Activated CD8-positive, alpha-beta memory T cell treated with anti-CD3 and anti-CD28 coated beads, Interleukin-2, amount 50 U/mL, for 48 hours (primary cell): Measurements from ENCODE around the gene PDE4D.

Experiments used
- DNase-seq: peaks from one replicate; pipeline ENCODE4 v3.0.0-alpha.2; 2020

The PDE4D gene

DNA sequence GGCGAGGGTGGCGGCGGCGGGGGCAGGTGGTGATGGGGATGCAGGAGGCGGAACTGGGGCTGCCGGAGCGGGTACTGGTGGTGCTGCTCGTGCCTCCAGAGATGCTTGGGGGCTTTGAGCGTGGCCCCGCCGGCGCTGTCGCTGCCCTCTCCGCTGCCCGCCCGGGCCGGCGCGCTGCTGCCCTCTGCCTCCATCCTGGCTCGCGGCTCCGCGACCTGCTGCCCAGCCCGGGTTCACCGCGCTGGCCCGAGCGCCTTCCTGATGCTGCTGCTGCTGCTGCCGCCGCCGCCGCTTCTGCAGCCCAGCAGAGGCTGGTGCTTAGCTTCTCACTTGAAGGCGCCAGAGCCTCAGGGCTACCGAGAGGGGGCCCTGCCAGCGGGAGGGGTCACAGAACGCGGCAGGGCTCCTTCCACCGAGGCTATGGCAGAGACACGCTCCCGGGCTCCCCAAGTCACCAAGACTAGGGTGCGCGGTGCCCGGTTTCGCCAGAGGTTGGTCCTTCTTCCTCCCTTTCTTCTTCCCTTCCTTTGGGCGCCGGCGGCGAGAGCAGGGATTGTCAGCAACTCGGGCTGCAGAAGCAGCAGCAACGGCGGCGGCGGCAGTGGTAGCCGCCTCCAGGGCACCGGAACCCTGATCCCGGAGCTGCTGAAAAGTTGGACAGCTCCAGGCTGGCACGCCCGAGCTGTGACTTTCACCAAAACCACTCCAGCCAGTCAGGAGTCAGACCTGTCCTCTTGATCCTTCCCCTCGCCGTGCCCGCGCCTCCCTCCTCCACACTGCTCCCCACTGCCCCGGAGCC lies at the start of gene PDE4D:
Gene PDE4D (minus strand): TSS at position 298 of the 799 bp plus-strand sequence.
- DNase-seq = peak; percentile 50

DNA sequence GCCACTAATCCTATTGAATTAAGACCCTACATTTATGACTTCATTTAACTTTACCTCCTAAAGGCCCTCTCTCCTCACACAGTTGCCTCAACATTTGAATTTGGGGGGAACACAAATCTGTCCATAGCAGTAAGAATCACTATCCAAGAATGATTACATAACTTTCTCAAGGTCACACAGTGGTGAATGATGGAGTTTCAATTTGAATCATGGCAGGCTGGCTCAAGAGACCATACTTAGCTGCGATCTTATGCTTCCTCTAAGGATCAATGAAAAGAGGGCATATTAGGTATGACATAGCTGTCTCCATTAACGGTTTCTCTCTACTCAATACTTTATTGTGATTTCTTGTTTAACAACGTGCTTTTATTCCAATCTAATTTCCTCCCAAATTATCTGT lies 44.1 kb upstream of the PDE4D start:
- DNase-seq = no peak

DNA sequence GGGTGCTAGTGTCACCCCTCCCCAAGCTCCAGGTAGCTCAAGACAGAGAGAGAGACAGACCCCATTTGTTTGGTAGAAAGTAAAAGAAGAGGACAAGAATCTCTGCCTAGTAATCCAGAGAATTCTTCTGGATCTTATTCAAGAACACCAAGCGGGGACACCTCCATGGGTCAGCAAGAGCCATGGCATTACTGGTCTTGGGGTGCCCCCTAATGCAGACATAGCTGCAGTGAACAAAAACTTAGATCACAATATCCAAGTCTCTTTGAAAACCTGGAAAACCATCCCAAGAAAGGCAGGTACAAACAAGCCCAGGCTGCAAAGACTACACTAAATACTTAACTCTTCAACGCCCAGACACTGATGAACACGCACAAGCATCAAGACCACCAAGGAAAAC lies 29.9 kb upstream of the PDE4D start:
- no peak for DNase-seq

DNA sequence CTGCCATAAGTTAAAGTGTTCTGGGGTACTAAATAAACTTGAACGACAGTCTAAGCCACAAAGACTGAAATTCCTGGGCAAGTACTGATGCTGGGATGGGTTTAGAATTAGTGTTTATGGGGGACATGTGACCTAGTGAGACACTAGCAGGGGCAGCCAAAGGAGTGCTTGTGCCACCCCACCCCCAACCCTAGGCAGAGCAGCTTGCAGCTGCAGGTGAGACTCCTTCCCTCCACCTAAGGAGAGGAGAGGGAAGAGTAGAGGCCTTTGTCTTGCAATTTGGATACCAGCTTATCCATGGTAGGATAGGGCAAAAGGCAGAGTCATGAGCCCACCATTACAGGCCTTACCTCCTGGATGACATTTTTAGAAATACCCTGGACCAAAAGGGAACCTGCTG lies 28.7 kb upstream of the PDE4D start:
- no peak for DNase-seq

DNA sequence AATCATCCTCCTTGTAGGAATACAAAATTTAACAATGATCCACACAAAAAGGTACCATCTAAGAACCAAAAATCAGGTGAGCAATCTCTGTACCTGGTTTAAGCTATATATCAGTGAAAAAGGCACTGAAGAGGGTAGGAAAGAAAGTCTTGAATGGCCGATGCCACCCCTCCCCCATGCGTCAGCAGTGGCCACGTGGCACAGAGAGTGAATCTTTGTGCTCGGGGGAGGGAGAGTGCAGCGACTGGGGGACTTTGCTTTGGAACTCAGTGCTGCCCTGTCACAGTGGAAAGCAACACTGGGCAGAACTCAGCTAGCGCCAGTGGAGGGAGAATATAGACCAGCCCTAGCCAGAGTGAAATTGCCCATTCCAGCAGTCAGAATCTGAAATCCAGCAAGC lies 28.3 kb upstream of the PDE4D start:
- no peak for DNase-seq

DNA sequence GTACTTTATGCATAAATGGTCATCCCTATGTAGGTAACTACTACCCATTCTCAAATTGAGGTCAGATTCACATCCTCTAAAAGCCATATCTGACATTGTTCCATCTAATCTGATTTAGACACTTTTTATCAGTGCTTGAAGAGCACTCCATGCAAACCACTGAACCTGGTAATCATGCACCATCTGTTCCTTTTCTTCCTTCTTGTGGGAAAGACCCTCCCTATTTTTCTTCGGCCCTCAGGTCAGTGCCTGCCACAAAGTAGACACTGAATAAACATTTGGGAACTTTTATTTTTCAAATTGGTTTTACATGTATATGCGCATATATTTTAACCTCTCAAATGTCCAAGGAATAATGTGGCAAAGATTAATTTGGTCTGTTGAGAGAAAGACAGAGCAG lies 26.0 kb upstream of the PDE4D start:
- DNase-seq = no peak

DNA sequence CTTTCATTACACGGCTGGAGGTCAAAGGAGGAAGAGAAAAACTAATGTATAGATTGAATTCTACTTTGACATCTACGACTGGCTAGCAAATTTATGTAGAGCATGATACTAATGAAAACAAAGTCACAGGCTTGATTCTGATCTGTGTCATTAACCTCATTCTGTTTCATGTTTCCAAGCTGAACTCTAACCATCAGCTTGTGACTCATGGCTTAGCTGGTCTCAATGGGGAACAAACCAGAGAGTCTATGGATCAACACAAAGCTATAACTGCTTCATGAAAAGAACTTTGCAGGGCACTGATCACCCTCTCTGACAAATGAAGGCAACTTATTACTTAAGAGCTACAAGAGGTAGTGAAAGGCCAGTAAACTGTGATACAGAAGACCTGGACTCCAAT lies 23.6 kb upstream of the PDE4D start:
- DNase-seq = no peak

DNA sequence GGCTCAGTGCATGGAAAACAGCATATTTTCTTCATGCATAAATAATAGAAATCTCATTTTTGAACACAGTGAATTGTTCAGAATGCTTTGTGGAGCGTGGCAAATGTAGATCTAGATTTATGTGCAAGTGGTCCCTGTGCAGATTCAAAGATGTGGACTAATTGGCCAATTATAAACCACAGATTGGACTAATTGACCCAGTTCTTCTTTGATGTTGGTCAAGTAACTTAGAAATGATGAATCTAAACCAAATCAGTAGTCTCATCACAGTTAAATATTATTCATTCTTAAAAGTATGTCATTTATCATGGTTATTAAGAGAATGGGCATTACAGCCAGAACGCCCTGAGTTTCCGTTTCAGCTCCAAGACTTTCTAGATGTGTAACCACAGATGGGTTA lies 11.7 kb upstream of the PDE4D start:
- no peak for DNase-seq

DNA sequence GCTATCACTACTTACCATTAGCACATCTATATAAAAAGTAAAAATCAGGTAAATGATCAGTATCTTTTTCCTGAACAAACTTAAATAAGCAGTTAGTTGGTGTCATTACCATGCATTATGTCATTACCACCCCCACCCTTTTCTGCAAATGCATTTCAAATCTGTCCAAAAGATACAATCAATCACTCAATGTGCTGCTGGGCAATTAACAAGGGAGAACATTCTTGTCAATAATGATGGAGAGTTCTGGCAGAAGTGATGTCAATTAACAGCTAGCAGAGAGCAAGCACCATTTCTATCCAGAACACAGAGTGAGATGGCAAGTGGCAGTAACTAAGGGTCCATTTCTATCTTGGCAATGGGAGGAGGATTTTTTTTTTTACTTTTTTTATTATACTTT lies 3.5 kb upstream of the PDE4D start:
- no peak for DNase-seq

DNA sequence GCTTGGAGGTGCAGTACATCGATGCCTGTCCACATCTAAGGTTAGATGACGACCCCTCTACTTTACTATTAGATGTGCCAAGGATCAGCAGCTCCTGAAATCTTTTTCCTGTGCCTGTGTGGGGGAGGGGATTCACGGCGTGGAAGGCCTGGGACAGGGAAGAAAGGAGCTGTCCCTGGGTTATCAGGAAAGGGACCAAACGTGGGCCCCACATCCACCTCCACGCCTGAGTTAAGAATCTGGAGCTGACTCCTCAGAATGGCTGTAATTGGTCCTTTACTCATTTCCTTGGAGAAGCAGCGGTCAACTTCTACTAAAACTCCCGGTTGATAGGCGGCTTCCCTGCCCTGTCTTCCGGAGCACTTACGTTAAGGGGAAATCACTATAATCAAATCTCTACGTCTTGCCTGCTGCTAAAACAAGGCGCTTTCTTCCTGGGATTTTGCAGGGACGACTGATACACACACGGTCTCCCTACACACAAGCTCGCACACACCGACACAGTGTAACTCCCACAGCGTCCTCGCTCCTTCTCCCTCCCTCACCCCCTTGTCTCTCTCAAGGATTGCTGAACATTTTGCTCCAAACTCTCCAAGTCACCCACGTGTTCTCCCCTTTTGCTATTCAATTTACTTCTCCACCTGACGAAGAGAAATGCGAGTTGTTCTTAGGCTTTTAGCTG lies 1.4 kb downstream of the PDE4D start:
- no peak for DNase-seq

DNA sequence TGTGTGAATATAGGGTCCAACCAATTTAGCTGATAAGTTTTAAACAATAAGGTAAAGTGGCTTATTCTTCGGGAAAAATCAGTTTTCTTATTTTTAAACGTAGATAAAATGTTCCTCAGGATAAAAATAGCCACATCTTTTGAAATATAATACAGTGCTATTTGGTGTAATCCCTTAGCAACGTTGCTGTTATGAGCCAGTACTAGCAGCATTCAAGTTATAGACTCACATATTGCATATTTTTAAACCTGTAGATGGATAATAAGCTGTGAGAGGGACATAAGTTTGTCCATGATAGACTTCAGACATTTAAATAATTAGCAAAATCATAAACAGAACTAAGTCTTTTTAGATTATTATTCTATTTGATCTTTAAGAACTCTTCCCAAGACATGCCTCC lies 6.3 kb downstream of the PDE4D start:
- no peak for DNase-seq

DNA sequence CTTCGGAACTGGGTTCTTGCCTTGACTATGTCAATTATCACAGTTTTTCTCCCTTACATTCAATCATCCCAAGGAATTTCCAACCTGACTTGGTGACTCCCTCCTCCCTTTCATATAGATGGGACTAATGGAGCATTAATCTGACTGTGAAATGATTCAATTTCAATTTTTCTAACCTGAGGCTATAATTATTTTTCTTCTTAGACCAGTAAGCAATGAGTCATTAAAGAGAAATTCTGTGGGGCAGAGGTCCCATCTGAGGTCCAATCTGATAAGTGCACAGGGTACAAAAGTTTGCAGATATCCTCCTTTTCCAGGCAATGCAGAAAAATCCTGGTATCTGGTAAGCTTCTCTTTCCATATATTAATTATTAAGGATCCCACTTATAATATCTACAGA lies 18.9 kb downstream of the PDE4D start:
- DNase-seq = no peak

DNA sequence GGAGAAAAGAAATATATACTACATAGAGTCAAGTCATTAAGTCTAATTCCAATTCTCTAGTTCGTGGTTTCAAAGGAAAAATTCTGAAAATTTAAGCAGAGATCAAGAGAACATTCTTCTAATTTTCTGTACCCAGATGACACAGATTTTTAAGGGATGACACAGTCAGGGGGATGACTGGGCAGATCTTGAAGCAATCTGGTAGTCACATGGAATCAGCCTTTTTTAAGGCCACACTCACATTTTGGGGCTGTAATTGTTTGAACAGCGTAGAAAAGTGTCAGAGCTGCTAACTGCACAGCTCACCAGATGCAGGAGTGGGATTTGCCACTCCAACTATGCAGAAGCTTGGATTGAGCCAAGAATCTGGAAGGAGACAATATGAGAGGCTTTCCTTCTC lies 20.4 kb downstream of the PDE4D start:
- no peak for DNase-seq

DNA sequence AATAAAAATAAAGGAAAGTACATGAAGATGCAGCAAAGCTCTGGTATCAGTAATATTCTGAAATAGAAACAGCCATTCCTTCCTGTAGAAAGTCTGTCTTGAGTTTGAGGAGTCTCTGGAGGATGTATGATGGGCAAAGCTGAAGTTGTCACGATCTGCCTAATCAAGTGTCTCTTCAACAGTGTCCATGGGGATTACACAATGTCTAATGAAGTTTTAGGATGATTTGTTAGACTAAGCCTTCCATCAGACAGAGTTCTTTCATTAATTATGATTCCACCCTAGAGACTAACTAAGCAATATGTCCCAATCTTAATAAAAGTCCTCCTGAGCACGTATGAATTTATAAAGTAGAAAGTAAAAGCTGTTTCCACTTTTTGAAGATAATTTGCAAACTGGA lies 26.9 kb downstream of the PDE4D start:
- DNase-seq = no peak

DNA sequence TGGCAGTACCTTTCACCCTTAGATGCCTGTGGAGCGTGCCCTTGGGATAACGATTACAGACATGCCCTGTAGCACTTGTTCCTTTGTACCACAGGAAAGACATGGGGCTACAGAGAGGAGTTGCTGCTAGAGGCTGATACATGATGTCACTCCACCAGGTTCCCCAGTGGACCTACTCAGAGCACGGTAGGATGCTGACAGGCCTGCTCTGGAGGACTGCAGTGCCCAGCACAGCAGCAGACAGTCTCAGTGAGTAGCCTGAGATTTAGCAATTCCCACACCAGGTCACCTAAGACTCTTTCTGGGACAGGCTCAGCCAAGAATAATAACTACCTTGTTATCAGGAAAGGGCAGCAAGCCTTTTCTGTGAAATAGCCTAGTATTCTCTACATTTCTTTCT lies 28.8 kb downstream of the PDE4D start:
- DNase-seq = no peak

DNA sequence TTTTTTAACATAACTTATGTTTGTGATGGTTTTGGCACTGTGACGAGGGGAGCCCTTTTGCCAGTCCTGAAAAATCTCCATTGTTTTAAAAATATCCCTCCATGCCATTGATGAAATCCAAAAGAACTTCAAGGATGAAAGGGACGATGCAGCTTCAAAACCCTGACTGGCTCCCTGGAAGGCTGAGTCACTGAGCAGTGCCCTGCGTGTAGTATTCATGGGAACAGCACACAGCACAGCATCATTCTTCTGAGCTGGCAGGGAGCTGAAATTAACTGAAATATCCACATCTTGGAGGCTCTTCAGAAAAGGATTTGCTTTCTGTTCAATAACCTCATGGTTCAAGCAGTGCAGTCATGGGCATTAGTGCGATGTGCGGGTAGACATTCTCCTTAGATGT lies 29.7 kb downstream of the PDE4D start:
- DNase-seq = no peak

DNA sequence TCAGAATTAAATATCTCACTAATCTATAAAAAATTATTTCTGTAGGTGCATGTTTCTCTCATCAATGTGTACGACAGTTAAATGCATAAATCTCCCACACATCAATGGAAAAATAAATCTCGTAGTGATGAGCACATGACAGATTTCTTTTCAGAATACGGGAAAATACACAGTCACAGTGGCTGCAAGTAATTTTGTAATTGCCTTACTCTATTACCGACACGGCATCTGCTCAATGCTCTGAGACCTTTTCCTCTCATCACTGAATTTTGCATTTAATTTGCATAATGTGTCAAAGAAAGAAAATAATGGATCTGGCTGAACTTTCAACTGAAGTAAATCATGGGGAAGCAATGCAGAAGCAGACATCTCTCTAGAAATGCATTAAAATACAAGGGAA lies 37.2 kb downstream of the PDE4D start:
- DNase-seq = no peak

DNA sequence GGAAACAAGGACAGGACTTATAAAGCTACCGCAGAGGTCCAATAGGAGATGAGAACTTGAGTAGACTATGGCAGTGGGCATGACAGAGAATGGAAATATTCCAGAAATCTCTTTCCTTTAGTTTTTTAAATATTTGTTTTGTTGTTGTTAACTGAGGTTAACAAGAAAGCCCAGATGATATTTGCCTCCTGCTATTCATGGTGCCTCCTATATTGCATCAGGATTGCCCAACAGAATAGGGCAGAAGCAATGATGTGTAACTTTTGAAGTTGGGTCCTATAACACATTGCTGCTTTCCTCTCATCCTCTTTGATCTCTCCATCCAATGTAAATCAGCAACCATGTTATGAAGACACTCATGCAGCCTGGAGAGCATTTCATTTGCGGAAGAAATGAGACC lies 42.8 kb downstream of the PDE4D start:
- DNase-seq = no peak

DNA sequence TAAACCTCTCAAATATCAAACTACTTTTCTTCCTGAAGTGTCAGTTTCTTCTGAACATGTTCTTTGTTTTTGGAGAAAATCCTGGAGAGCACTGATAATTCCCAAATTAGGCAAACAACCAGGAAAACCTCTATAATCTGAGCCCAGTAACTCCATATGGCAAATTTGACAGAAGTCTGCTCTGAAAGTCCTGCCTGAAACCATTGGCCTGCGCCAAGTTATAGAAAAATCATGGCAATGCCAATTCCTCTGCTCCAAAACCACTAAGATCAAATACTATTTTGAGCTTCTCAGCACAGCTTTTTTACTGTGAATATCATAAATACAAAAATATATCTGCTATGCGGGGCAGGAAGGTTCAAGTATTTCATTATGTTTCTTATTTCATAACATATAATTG lies 45.9 kb downstream of the PDE4D start:
- DNase-seq = no peak

DNA sequence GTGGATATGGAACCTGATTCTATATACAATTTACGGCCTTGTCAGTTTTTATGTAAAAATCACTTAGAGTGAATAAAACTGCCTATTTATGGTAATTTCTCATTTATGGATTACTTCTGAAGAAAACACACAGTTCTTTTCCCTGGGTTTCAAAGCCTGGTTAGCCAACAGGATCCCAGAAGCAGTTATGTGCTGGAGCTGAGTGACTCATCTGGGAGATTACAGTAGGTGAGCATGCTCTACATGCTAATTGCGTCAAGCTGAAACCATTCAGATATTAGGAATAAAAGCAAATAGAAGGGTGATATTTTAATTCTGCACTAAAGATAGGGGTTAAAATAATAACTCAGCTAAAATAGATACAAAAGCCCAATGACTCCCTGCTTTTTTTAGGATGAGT lies 47.8 kb downstream of the PDE4D start:
- DNase-seq = no peak

DNA sequence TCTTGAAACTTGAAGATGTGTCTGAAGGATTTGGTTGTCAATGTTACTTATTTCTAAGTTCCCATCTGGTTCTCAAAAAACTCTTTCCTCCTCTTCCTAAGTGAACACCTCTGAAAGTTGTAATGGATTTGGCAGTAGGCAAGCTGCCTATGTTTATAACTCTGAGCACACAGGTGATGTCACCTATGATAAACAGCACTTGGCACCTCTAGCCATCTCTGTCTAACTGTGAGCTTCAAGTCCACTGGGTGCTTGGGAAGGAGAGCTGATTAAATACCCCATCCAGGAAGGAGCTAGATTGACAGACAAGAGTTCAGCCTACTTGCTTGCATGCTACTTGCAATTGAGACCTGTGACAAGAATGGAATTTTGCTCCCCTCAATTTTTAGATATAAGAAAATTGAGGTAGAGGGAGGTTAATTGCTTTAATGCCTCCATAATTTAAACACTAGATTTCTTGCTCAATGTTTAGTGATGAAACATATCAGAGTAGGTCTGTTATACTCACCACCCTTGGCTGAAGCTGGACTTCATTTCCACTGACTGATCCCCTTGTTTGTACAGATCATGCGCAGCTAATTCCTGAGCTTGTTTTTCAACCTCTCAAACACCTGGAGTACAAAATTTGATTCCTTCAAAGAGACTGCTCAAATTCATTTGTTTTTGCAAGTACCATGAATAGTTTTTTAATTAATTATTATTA lies 49.9 kb downstream of the PDE4D start:
- no peak for DNase-seq

DNA sequence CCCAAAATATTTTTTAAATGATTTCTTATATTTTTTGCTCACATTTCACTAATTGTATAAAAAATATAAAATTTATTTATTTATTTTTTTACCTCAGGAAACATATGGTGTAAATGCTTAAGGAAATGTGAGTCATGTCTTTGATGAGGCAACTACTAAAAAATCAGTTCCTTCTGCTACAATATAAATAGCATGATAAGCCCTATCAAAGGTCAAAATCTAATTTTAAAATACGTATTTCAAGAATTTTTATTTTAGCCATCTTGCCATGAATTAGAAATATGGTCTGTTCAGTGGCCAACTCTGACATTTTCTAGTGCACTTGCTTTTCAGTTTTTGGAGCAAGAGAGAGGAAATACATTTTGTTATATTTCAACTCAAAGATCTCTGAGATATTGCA lies 50.5 kb downstream of the PDE4D start:
- DNase-seq = no peak

DNA sequence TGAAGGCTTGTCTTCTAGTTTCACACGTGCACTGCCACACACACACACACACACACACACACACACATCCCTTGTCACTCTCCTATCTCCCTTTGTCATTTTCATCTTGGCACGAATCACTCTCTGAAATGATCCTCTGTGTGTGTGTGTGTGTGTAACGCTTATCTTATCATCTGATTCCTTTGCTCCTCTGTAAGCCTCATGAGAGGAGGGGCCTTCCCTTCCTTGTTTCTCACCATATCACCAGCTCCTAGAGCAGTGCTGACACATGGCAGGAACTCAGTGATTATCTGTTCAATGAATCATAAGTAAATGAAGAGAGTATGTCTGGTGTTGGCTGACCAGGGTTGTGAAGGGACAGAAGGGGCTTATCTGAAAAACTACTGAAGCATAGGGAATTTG lies 53.3 kb downstream of the PDE4D start:
- no peak for DNase-seq

DNA sequence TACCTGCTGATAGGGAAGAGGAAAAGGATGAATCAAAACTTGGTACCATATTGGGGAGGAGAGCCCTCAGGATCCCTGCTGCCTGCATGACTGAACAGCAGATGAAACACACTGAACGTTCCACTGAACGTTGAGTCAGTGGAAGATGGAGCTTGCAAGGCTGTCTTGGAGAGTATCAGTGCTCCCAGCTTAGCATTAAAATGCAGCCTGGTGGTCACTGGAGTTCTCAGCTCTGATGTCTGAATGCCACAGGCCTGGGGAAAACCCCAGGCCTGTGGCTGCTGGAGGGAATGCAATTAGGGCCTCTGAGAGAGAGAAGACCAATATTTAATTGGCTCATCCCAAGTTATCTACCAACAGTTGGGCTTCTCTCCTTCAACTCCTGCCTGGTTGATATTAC lies 54.5 kb downstream of the PDE4D start:
- DNase-seq = no peak
